Breast epithelium (tissue), 3 donors: ENCODE results near the gene STARD13.

ENCODE experiments used
- POLR2A ChIP-seq: fragments of 450-650 bp; IDR thresholded peaks from one replicate; pipeline ENCODE4 v1.6.1; 2016; ENCODE audit warnings: antibody characterized with exemption, mild to moderate bottlenecking, moderate library complexity
- POLR2AphosphoS5 ChIP-seq, 3 donors: sonication (generic); formaldehyde crosslinking; IDR thresholded peaks; one replicate each; pipeline ENCODE4 v1.6.1; 2017; ENCODE audit warnings: antibody characterized with exemption in 3 of 3
- TF ChIP-seq, protein P1 (sequence below), 3 donors: fragments of 450-650 bp; IDR thresholded peaks; one replicate each; pipeline ENCODE4 v1.5.1; 2016 to 2017; ENCODE audit warnings: antibody characterized with exemption in 3 of 3, mild to moderate bottlenecking in 3 of 3, moderate library complexity in 3 of 3

DNA sequence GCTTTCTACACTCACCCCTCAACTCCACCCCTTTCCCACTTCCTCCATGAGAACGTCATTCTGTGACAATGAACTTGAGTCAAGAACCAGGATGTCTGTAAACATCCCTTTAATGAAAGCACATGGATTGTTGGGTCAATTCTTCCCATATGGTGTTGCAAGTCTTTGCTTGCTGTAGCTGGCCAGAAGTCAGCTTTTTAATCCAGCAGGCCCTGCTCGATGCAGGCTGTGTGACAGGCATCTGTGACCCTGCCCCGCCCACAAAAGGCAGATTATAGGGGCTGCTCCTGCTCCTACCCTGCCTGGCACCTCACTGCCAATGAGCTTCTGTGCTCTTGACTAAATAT lies 78.0 kb downstream of the STARD13 start:
- TF ChIP-seq POLR2A: no peak
- TF ChIP-seq, protein P1, sequence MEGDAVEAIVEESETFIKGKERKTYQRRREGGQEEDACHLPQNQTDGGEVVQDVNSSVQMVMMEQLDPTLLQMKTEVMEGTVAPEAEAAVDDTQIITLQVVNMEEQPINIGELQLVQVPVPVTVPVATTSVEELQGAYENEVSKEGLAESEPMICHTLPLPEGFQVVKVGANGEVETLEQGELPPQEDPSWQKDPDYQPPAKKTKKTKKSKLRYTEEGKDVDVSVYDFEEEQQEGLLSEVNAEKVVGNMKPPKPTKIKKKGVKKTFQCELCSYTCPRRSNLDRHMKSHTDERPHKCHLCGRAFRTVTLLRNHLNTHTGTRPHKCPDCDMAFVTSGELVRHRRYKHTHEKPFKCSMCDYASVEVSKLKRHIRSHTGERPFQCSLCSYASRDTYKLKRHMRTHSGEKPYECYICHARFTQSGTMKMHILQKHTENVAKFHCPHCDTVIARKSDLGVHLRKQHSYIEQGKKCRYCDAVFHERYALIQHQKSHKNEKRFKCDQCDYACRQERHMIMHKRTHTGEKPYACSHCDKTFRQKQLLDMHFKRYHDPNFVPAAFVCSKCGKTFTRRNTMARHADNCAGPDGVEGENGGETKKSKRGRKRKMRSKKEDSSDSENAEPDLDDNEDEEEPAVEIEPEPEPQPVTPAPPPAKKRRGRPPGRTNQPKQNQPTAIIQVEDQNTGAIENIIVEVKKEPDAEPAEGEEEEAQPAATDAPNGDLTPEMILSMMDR (IDR thresholded peaks at IDR 0.05): no peak
- TF ChIP-seq POLR2AphosphoS5 (IDR thresholded peaks at IDR 0.05): no peak
